Activated naive CD4-positive, alpha-beta T cell treated with anti-CD3 and anti-CD28 coated beads, Interleukin-2, amount 50 U/mL, for 24 hours (primary cell): Measurements from ENCODE around the gene NCOA1.

ENCODE experiments used
- H3K27ac Mint-ChIP-seq: one replicate; pipeline ENCODE4 v1.8.0; 2021; ENCODE audit warnings: mild to moderate bottlenecking, mixed read lengths
- H3K27me3 Mint-ChIP-seq: one replicate; pipeline ENCODE4 v1.8.0; 2021; ENCODE audit warnings: mixed read lengths
- H3K36me3 Mint-ChIP-seq: one replicate; pipeline ENCODE4 v1.8.0; 2021; ENCODE audit warnings: mixed read lengths
- H3K4me1 Mint-ChIP-seq: one replicate; pipeline ENCODE4 v1.8.0; 2021; ENCODE audit warnings: mixed read lengths
- H3K4me3 Mint-ChIP-seq: one replicate; pipeline ENCODE4 v1.8.0; 2021; ENCODE audit warnings: mild to moderate bottlenecking, mixed read lengths
- H3K9me3 Mint-ChIP-seq: one replicate; pipeline ENCODE4 v1.8.0; 2021; ENCODE audit warnings: mixed read lengths

The NCOA1 gene

GRCh38 chr2:24489465-24490180, 1.4 kb upstream of the NCOA1 start:
- H3K9me3 Mint-ChIP-seq: no peaks in the 10 kb centered on the region
- H3K27me3 Mint-ChIP-seq: no peaks in the 10 kb centered on the region
- peak overlapping the region; percentile 99 for H3K27ac Mint-ChIP-seq
- H3K4me1 Mint-ChIP-seq: peaks cover 48% of the 10 kb centered on the region
- H3K4me3 Mint-ChIP-seq: peak overlapping the region; percentile 94
- H3K36me3 Mint-ChIP-seq: no peaks in the 10 kb centered on the region

- Mint-ChIP-seq H3K4me1 (peaks cover 52% of the 10 kb centered on the region), H3K4me3 (peak overlapping the region; percentile 94)
These were observed 819 bp upstream of the NCOA1 start for GRCh38 chr2:24490181-24490689.

GRCh38 chr2:24491542-24492420, 727 bp downstream of the NCOA1 start:
- H3K36me3 Mint-ChIP-seq: no peaks in the 10 kb centered on the region
- H3K27ac Mint-ChIP-seq: peak overlapping the region; percentile 78
- peaks cover 65% of the 10 kb centered on the region for H3K4me1 Mint-ChIP-seq
- H3K9me3 Mint-ChIP-seq: no peaks in the 10 kb centered on the region
- peak overlapping the region; percentile 89 for H3K4me3 Mint-ChIP-seq
- no peaks in the 10 kb centered on the region for H3K27me3 Mint-ChIP-seq

More at GRCh38 chr2:24490181-24490689, 819 bp upstream of the NCOA1 start:
- peak overlapping the region; percentile 99 for H3K27ac Mint-ChIP-seq
- no peaks in the 10 kb centered on the region for H3K36me3 Mint-ChIP-seq
- no peaks in the 10 kb centered on the region for H3K9me3 Mint-ChIP-seq
- no peaks in the 10 kb centered on the region for H3K27me3 Mint-ChIP-seq

- Mint-ChIP-seq H3K4me3 (peak overlapping the region; percentile 89), H3K9me3 (no peaks in the 10 kb centered on the region), H3K27me3 (no peaks in the 10 kb centered on the region), H3K36me3 (no peaks in the 10 kb centered on the region), H3K27ac (peak overlapping the region; percentile 78), H3K4me1 (peaks cover 72% of the 10 kb centered on the region)
These were observed 1.6 kb downstream of the NCOA1 start for GRCh38 chr2:24492421-24493279.

GRCh38 chr2:24493713-24494112, 2.7 kb downstream of the NCOA1 start:
- peak overlapping the region; percentile 89 for H3K4me3 Mint-ChIP-seq
- no peaks in the 10 kb centered on the region for H3K9me3 Mint-ChIP-seq
- no peaks in the 10 kb centered on the region for H3K36me3 Mint-ChIP-seq
- no peak overlapping the region for H3K27ac Mint-ChIP-seq
- no peaks in the 10 kb centered on the region for H3K27me3 Mint-ChIP-seq
- H3K4me1 Mint-ChIP-seq: peaks cover 78% of the 10 kb centered on the region

- H3K4me1 Mint-ChIP-seq: peaks cover 79% of the 10 kb centered on the region
- H3K36me3 Mint-ChIP-seq: no peaks in the 10 kb centered on the region
- peak overlapping the region; percentile 89 for H3K4me3 Mint-ChIP-seq
- H3K27ac Mint-ChIP-seq: peak overlapping the region; percentile 31
- H3K27me3 Mint-ChIP-seq: no peaks in the 10 kb centered on the region
- no peaks in the 10 kb centered on the region for H3K9me3 Mint-ChIP-seq
These were observed 3.4 kb downstream of the NCOA1 start for GRCh38 chr2:24494410-24494809.

GRCh38 chr2:24495451-24495850, 4.4 kb downstream of the NCOA1 start:
- peaks cover 79% of the 10 kb centered on the region for H3K4me1 Mint-ChIP-seq
- H3K36me3 Mint-ChIP-seq: no peaks in the 10 kb centered on the region
- no peaks in the 10 kb centered on the region for H3K27me3 Mint-ChIP-seq
- no peaks in the 10 kb centered on the region for H3K9me3 Mint-ChIP-seq
- H3K4me3 Mint-ChIP-seq: no peak overlapping the region
- H3K27ac Mint-ChIP-seq: no peak overlapping the region

GRCh38 chr2:24496959-24497358, 5.9 kb downstream of the NCOA1 start:
- Mint-ChIP-seq H3K4me3 (no peak overlapping the region), H3K4me1 (peaks cover 83% of the 10 kb centered on the region), H3K27ac (no peak overlapping the region), H3K9me3 (no peaks in the 10 kb centered on the region), H3K36me3 (no peaks in the 10 kb centered on the region), H3K27me3 (no peaks in the 10 kb centered on the region)

- no peaks in the 10 kb centered on the region for H3K36me3 Mint-ChIP-seq
- H3K4me3 Mint-ChIP-seq: no peak overlapping the region
- peaks cover 83% of the 10 kb centered on the region for H3K4me1 Mint-ChIP-seq
- no peak overlapping the region for H3K27ac Mint-ChIP-seq
- H3K9me3 Mint-ChIP-seq: no peaks in the 10 kb centered on the region
- no peaks in the 10 kb centered on the region for H3K27me3 Mint-ChIP-seq
These were observed 6.6 kb downstream of the NCOA1 start for GRCh38 chr2:24497685-24498084.

- Mint-ChIP-seq H3K4me1 (peaks cover 83% of the 10 kb centered on the region), H3K36me3 (no peaks in the 10 kb centered on the region), H3K9me3 (no peaks in the 10 kb centered on the region), H3K4me3 (no peak overlapping the region), H3K27me3 (no peaks in the 10 kb centered on the region), H3K27ac (no peak overlapping the region)
These were observed 7.1 kb downstream of the NCOA1 start for GRCh38 chr2:24498121-24498520.

GRCh38 chr2:24501813-24502212, 10.8 kb downstream of the NCOA1 start:
- no peaks in the 10 kb centered on the region for H3K27me3 Mint-ChIP-seq
- H3K36me3 Mint-ChIP-seq: no peaks in the 10 kb centered on the region
- no peaks in the 10 kb centered on the region for H3K9me3 Mint-ChIP-seq
- H3K4me1 Mint-ChIP-seq: peaks cover 80% of the 10 kb centered on the region
- H3K27ac Mint-ChIP-seq: no peak overlapping the region
- H3K4me3 Mint-ChIP-seq: no peak overlapping the region

- Mint-ChIP-seq H3K4me3 (no peak overlapping the region), H3K4me1 (peaks cover 78% of the 10 kb centered on the region), H3K27me3 (no peaks in the 10 kb centered on the region), H3K9me3 (no peaks in the 10 kb centered on the region), H3K27ac (no peak overlapping the region), H3K36me3 (no peaks in the 10 kb centered on the region)
These were observed 14.7 kb downstream of the NCOA1 start for GRCh38 chr2:24505534-24506275.

GRCh38 chr2:24507549-24507948, 16.5 kb downstream of the NCOA1 start:
- Mint-ChIP-seq H3K4me3 (no peak overlapping the region), H3K36me3 (peaks cover 2% of the 10 kb centered on the region), H3K9me3 (no peaks in the 10 kb centered on the region), H3K27ac (no peak overlapping the region), H3K27me3 (no peaks in the 10 kb centered on the region), H3K4me1 (peaks cover 86% of the 10 kb centered on the region)

- Mint-ChIP-seq H3K36me3 (peaks cover 2% of the 10 kb centered on the region), H3K9me3 (no peaks in the 10 kb centered on the region), H3K4me3 (no peak overlapping the region), H3K4me1 (peaks cover 88% of the 10 kb centered on the region), H3K27ac (no peak overlapping the region), H3K27me3 (no peaks in the 10 kb centered on the region)
These were observed 17.8 kb downstream of the NCOA1 start for GRCh38 chr2:24508878-24509277.

GRCh38 chr2:24509425-24509824, 18.4 kb downstream of the NCOA1 start:
- Mint-ChIP-seq H3K4me3 (no peak overlapping the region), H3K36me3 (peaks cover 2% of the 10 kb centered on the region), H3K27ac (no peak overlapping the region), H3K9me3 (no peaks in the 10 kb centered on the region), H3K27me3 (no peaks in the 10 kb centered on the region), H3K4me1 (peaks cover 85% of the 10 kb centered on the region)
